NCI-H82 treated with DMSO at 0.1 percent for 48 hours (cell line): ENCODE results near the gene POU2F3.
A peak's percentile ranks its signal among the peaks of the same experiment; 100 is the strongest.

Source experiments
- DNase-seq: peaks from one replicate; lab custom pipeline; 2025; ENCODE audit not compliant: unreplicated experiment; lab: John Stamatoyannopoulos, UW

Gene POU2F3

GRCh38 chr11:120210626-120211521 is 29.1 kb upstream of the POU2F3 start, which contains the start of gene OAF:
TSS of gene OAF (plus strand) at chr11:120211032. CDS start at chr11:120211280, 248 bp downstream.
- DNase-seq, result peak; percentile 7

- DNase-seq, result no peak
Measured at GRCh38 chr11:120211522-120212258, 28.2 kb upstream of the POU2F3 start.

GRCh38 chr11:120212259-120212878 is 27.6 kb upstream of the POU2F3 start:
- no peak for DNase-seq

- DNase-seq, result no peak
Measured at GRCh38 chr11:120212926-120213325, 27.0 kb upstream of the POU2F3 start.

GRCh38 chr11:120214581-120214980 is 25.4 kb upstream of the POU2F3 start:
- DNase-seq, result no peak

GRCh38 chr11:120215634-120216033 is 24.3 kb upstream of the POU2F3 start:
- no peak for DNase-seq

- DNase-seq, result no peak
Measured at GRCh38 chr11:120216426-120217102, 23.4 kb upstream of the POU2F3 start.

GRCh38 chr11:120217526-120217925 is 22.4 kb upstream of the POU2F3 start:
- no peak for DNase-seq

GRCh38 chr11:120217941-120218694 is 21.8 kb upstream of the POU2F3 start:
- DNase-seq, result no peak

GRCh38 chr11:120218695-120219033 is 21.3 kb upstream of the POU2F3 start:
- DNase-seq, result no peak

- no peak for DNase-seq
Measured at GRCh38 chr11:120219232-120219937, 20.6 kb upstream of the POU2F3 start.

GRCh38 chr11:120219938-120220746 is 19.8 kb upstream of the POU2F3 start:
- no peak for DNase-seq

GRCh38 chr11:120220747-120221037 is 19.2 kb upstream of the POU2F3 start:
- no peak for DNase-seq

- DNase-seq, result no peak
Measured at GRCh38 chr11:120221115-120221752, 18.7 kb upstream of the POU2F3 start.

GRCh38 chr11:120222916-120223315 is 17.0 kb upstream of the POU2F3 start:
- DNase-seq, result no peak

- DNase-seq, result no peak
Measured at GRCh38 chr11:120223793-120224192, 16.1 kb upstream of the POU2F3 start.

- DNase-seq, result no peak
Measured at GRCh38 chr11:120224361-120224760, 15.6 kb upstream of the POU2F3 start.

- no peak for DNase-seq
Measured at GRCh38 chr11:120224972-120225909, 14.7 kb upstream of the POU2F3 start.
